ENCODE measurements around the gene GATA2. TPM values are rescaled to one million over a fixed set of nuclear protein-coding genes. Genes with fewer than 3 reads are reported as not detected.

GATA2 gene
- total and polyA plus RNA-seq, 2 experiments from 2014 or later, result 0.52 to 0.83 TPM

- Histone ChIP-seq H3K4me1 (ENCODE audit: insufficient read depth) (peaks cover 42% of the 10 kb centered on the region), H3K27me3 (ENCODE audit: insufficient read depth) (peaks cover 100% of the 10 kb centered on the region), H4K20me1 (replicated peaks; ENCODE audit: insufficient read depth) (peaks cover 9% of the 10 kb centered on the region; the same call in 1 of the 2 replicates), H3K4me3 (peak overlapping the region; percentile 72), H2AFZ (no peak overlapping the region; the same call in 1 of the 2 replicates), H3K79me2 (replicated peaks; ENCODE audit: insufficient read depth) (no peaks in the 10 kb centered on the region), H3K27ac (ENCODE audit: low read depth) (no peak overlapping the region), H3K36me3 (ENCODE audit: insufficient read depth) (no peaks in the 10 kb centered on the region), H3K4me2 (peak overlapping the region; percentile 90), H3K9me2 (ENCODE audit: insufficient read depth) (no peaks in the 10 kb centered on the region), H3F3A (replicated peaks; ENCODE audit: low read depth) (0 out of 2 replicates have a peak, but pooled peaks cover 13% of the 10 kb centered on the region)
- Mint-ChIP-seq H3K27me3 (ENCODE audit: insufficient read depth, low read depth, poor library complexity) (peaks cover 96% of the 10 kb centered on the region), H3K4me3 (peak overlapping the region; percentile 56; the same call in 2 of the 3 replicates), H3K36me3 (ENCODE audit: low read depth) (peaks cover 4% of the 10 kb centered on the region; the same call in 1 of the 3 replicates), H3K9me3 (no peaks in the 10 kb centered on the region), H3K27ac (no peak overlapping the region), H3K4me1 (peaks cover 33% of the 10 kb centered on the region)
- TF ChIP-seq ETS1 (IDR thresholded peaks at IDR 0.05) (no peak), EZH2phosphoT487 (IDR thresholded peaks at IDR 0.05; ENCODE audit: unreplicated experiment) (peak; percentile 58)
- ATAC-seq, result no peak
- DNase-seq (ENCODE audit: low spot score), result no peak
Measured at GRCh38 chr3:128491691-128491940, 1.4 kb downstream of the GATA2 start.

DNA sequence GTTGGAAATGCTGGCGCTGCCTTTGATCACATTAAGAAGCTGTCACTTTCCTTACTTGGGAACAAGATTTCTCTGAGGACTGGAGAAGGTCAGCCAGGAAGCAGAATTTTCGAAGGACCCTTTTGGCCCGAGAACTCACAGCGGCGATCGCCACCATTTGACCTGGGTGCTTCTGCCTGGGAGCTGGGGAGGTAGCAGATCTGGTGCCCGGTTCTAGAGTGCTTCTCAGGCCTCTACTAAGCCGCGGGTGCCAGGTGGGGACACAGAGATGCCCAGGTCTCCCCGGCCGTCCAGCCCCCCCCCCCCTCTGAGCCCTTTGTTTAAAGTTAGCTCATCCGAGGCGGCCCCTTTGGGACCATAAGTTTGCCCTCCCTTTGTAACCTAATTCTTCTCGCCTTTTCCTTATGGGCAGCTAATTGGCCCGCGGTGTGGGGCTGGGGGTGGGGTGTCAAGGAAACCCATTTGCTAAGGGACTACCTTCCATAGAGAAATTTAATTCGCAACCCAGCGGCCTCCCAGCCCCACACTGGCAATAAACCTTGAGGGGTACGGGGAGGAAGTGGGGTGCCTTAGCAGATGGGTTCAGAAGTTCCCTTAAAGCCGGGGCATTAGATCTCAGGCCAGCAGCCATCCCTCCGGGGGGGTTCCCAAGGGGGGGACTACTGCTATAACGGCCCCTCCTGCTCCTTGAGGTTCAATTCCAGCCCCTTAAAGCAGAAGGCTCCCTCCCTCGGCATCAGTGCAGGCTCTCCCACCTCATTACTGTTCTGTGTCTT lies 1.9 kb downstream of the GATA2 start:
- H3K36me3 Mint-ChIP-seq (ENCODE audit: low read depth), result peaks cover 3% of the 10 kb centered on the region; the same call in 1 of the 3 replicates
- H3K4me3 Mint-ChIP-seq, result peak overlapping the region; percentile 56; the same call in 2 of the 3 replicates
- Histone ChIP-seq H3K4me1 (ENCODE audit: insufficient read depth) (peaks cover 45% of the 10 kb centered on the region), H3K27ac (ENCODE audit: low read depth) (no peak overlapping the region), H3F3A (replicated peaks; ENCODE audit: low read depth) (0 out of 2 replicates have a peak, but pooled peaks cover 13% of the 10 kb centered on the region), H4K20me1 (replicated peaks; ENCODE audit: insufficient read depth) (peaks cover 9% of the 10 kb centered on the region; the same call in 1 of the 2 replicates), H3K27me3 (ENCODE audit: insufficient read depth) (peaks cover 100% of the 10 kb centered on the region), H3K36me3 (ENCODE audit: insufficient read depth) (no peaks in the 10 kb centered on the region), H2AFZ (no peak overlapping the region), H3K9me2 (ENCODE audit: insufficient read depth) (no peaks in the 10 kb centered on the region), H3K4me2 (peak overlapping the region; percentile 90), H3K79me2 (replicated peaks; ENCODE audit: insufficient read depth) (no peaks in the 10 kb centered on the region), H3K4me3 (peak overlapping the region; percentile 72)
- no peak for DNase-seq (ENCODE audit: low spot score)
- peaks cover 96% of the 10 kb centered on the region for H3K27me3 Mint-ChIP-seq (ENCODE audit: insufficient read depth, low read depth, poor library complexity)
- H3K4me1 Mint-ChIP-seq, result peaks cover 36% of the 10 kb centered on the region
- H3K9me3 Mint-ChIP-seq, result no peaks in the 10 kb centered on the region; the same call in 2 of the 3 replicates
- no peak for ATAC-seq
- H3K27ac Mint-ChIP-seq, result no peak overlapping the region
- TF ChIP-seq ZNF331 (CRISPR knock-in tag; IDR thresholded peaks at IDR 0.05; ENCODE audit: low read depth) (no peak), STAT1 (IDR thresholded peaks at IDR 0.05; ENCODE audit: unreplicated experiment) (no peak), ZNF114 (CRISPR knock-in tag; IDR thresholded peaks at IDR 0.05) (no peak), EZH2phosphoT487 (IDR thresholded peaks at IDR 0.05; ENCODE audit: unreplicated experiment) (no peak), EZH2 (IDR thresholded peaks at IDR 0.05; ENCODE audit: low read depth, unreplicated experiment) (no peak), JUNB (IDR thresholded peaks at IDR 0.05; ENCODE audit: unreplicated experiment) (no peak), REST (IDR thresholded peaks at IDR 0.05; ENCODE audit: unreplicated experiment) (no peak), CREB1 (CRISPR knock-in tag; IDR thresholded peaks at IDR 0.05; ENCODE audit: low read depth) (no peak), POLR2AphosphoS5 (IDR thresholded peaks at IDR 0.05; ENCODE audit: low read depth) (no peak), ETS1 (IDR thresholded peaks at IDR 0.05) (no peak), NANOG (IDR thresholded peaks at IDR 0.05; ENCODE audit: borderline replicate concordance) (no peak)
- TF ChIP-seq, protein P1, sequence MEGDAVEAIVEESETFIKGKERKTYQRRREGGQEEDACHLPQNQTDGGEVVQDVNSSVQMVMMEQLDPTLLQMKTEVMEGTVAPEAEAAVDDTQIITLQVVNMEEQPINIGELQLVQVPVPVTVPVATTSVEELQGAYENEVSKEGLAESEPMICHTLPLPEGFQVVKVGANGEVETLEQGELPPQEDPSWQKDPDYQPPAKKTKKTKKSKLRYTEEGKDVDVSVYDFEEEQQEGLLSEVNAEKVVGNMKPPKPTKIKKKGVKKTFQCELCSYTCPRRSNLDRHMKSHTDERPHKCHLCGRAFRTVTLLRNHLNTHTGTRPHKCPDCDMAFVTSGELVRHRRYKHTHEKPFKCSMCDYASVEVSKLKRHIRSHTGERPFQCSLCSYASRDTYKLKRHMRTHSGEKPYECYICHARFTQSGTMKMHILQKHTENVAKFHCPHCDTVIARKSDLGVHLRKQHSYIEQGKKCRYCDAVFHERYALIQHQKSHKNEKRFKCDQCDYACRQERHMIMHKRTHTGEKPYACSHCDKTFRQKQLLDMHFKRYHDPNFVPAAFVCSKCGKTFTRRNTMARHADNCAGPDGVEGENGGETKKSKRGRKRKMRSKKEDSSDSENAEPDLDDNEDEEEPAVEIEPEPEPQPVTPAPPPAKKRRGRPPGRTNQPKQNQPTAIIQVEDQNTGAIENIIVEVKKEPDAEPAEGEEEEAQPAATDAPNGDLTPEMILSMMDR (conservative IDR thresholded peaks at IDR 0.05; ENCODE audit: low read depth in 2 of 2), result no peak

Data from GM23338 (cell line).